Effector memory CD4-positive, alpha-beta T cell (primary cell): ENCODE data around the gene FOXP4.

Experiments
- DNase-seq, 3 donors: peaks; one replicate each; pipeline ENCODE4 v3.0.0-alpha.2; 2020
- H3K27ac ChIP-seq: 2 replicates; pipeline ENCODE4 v1.7.0; 2013; ENCODE audit warnings: mild to moderate bottlenecking, low read length, moderate library complexity; ENCODE audit not compliant: insufficient read depth, poor library complexity, severe bottlenecking
- H3K27me3 ChIP-seq: replicated peaks from 2 replicates; pipeline ENCODE4 v1.7.0; 2013; ENCODE audit warnings: mild to moderate bottlenecking, low read length; ENCODE audit not compliant: insufficient read depth, control insufficient read depth, poor library complexity, severe bottlenecking
- H3K36me3 ChIP-seq: 2 replicates; pipeline ENCODE4 v1.7.0; 2013; ENCODE audit warnings: mild to moderate bottlenecking, low read length, moderate library complexity; ENCODE audit not compliant: control insufficient read depth, insufficient read depth
- H3K4me1 ChIP-seq: 2 replicates; pipeline ENCODE4 v1.7.0; 2013; ENCODE audit warnings: low read length, mild to moderate bottlenecking; ENCODE audit not compliant: control insufficient read depth, insufficient read depth, poor library complexity, severe bottlenecking
- H3K4me3 ChIP-seq: 2 replicates; pipeline ENCODE4 v1.7.0; 2013; ENCODE audit warnings: low read length, low read depth, mild to moderate bottlenecking; ENCODE audit not compliant: insufficient read depth, poor library complexity, severe bottlenecking
- H3K9me3 ChIP-seq: 2 replicates; pipeline ENCODE4 v1.7.0; 2013; ENCODE audit warnings: mild to moderate bottlenecking, low read length, moderate library complexity; ENCODE audit not compliant: control insufficient read depth

Gene FOXP4

DNA sequence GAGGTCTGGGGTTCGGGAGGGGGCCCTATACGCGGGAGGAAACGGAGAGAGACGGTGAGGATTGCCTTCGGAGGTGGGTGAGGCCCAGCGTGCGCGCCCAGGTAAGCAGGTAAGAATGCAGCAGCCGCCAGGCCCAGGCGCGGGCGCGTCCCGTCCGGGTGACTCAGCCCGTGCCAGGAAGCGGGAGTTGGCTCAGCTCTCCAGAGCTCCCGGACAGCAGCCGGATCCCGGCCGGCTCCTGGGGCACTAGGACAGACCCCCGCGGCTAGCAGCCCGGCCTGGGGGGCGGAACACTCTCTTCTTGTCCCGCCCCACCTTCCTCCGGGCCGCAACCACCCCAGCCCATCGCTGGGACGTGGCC, 90.6 kb downstream of the FOXP4 start:
- no peak for DNase-seq
- Histone ChIP-seq H3K4me1 (peaks cover 15% of the 10 kb centered on the region), H3K27ac (no peak overlapping the region), H3K36me3 (no peaks in the 10 kb centered on the region), H3K4me3 (no peak overlapping the region), H3K27me3 (peaks cover 16% of the 10 kb centered on the region), H3K9me3 (no peaks in the 10 kb centered on the region)

GRCh38 chr6:41637194-41638001, 91.2 kb downstream of the FOXP4 start:
- Histone ChIP-seq H3K4me3 (peak overlapping the region; percentile 25), H3K4me1 (peaks cover 15% of the 10 kb centered on the region), H3K27ac (no peak overlapping the region), H3K36me3 (no peaks in the 10 kb centered on the region), H3K27me3 (peaks cover 16% of the 10 kb centered on the region), H3K9me3 (no peaks in the 10 kb centered on the region)
- DNase-seq: no peak

DNA sequence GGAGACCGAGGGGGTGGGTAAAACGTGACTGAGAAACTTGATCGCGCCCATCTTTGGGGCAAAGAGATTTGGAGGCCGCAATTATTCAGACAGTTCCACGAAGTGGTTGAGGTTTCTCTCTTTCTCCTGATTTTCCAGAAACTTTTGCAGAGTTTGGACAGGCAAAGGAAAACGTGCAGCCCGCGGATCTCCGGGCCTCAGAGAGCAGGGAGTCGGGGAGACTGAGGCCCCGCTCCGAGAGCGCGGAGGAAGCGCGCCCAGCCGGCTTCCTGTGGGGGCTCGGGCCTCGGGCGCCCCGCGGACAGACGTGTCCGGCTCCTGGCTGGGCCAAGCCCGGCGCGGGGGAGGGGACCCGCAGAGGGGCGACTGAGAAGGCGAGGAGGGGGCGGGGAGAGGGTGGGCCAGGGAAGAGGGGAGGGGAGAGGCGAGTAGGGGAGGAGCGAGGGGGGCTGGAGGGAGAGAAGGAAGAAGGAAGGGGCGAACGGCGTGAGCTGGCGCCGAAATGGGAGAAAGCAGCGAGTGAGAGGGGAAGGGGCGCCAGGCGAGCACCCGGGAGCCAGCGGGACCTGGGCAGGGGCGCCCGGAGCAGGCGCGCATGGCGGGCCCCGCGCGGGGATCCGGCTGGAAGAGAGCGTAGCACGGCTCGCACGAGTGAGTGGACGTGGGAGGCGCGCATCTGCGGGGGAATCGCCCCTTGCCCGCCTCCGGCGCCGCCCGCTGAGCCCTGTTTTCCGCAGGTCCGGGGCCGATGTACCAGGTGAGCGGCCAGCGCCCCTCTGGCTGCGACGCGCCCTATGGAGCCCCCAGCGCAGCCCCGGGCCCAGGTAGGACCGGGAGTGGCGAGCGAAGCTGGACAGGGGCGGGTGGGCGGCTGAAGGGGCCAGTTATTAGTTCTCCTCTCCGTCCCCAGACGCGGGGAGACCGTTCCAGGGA, 92.1 kb downstream of the FOXP4 start, which contains the start of gene MDFI:
MDFI (plus strand) TSS at position 467 of the 933 bp plus-strand sequence; CDS start at position 749, 282 bp downstream.
- Histone ChIP-seq H3K4me3 (peak within 1 kb of the TSS; percentile 25), H3K36me3 (no peaks in the 10 kb centered on the region), H3K4me1 (peaks cover 15% of the 10 kb centered on the region), H3K27me3 (peaks cover 16% of the 10 kb centered on the region), H3K27ac (no peak within 1 kb of the TSS), H3K9me3 (no peaks in the 10 kb centered on the region)
- DNase-seq: no peak

GRCh38 chr6:41638935-41639808, 93.0 kb downstream of the FOXP4 start:
- no peak overlapping the region for H3K4me3 ChIP-seq
- DNase-seq: no peak
- peaks cover 15% of the 10 kb centered on the region for H3K4me1 ChIP-seq
- no peaks in the 10 kb centered on the region for H3K9me3 ChIP-seq
- no peak overlapping the region for H3K27ac ChIP-seq
- peaks cover 16% of the 10 kb centered on the region for H3K27me3 ChIP-seq
- H3K36me3 ChIP-seq: no peaks in the 10 kb centered on the region

GRCh38 chr6:41639809-41640371, 93.7 kb downstream of the FOXP4 start:
- Histone ChIP-seq H3K27ac (no peak overlapping the region), H3K4me1 (peaks cover 15% of the 10 kb centered on the region), H3K9me3 (no peaks in the 10 kb centered on the region), H3K4me3 (no peak overlapping the region), H3K36me3 (no peaks in the 10 kb centered on the region), H3K27me3 (peaks cover 16% of the 10 kb centered on the region)
- DNase-seq: no peak

DNA sequence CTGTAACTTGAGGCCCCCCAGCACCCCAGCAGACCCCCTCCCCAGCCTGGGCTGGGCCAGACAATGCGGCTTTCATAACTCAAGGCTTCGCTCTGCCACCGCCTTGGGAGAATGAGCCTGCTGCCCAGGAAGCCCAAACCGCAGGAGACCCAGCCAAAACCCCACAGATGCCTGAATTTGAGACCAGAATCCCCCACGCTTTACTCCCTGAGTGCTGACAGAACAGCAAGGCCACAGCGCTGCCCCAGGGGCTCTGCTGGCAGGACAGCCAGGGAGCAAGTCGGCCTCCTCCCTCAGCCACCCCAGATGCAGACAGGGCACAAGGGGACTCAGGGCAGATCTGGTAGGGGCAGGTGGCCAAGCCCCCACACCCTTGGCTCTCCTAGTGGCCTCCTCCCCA, 94.2 kb downstream of the FOXP4 start:
- Histone ChIP-seq H3K9me3 (no peaks in the 10 kb centered on the region), H3K27ac (no peak overlapping the region), H3K4me3 (no peak overlapping the region), H3K36me3 (no peaks in the 10 kb centered on the region), H3K4me1 (peaks cover 15% of the 10 kb centered on the region), H3K27me3 (peaks cover 16% of the 10 kb centered on the region)
- DNase-seq: no peak

DNA sequence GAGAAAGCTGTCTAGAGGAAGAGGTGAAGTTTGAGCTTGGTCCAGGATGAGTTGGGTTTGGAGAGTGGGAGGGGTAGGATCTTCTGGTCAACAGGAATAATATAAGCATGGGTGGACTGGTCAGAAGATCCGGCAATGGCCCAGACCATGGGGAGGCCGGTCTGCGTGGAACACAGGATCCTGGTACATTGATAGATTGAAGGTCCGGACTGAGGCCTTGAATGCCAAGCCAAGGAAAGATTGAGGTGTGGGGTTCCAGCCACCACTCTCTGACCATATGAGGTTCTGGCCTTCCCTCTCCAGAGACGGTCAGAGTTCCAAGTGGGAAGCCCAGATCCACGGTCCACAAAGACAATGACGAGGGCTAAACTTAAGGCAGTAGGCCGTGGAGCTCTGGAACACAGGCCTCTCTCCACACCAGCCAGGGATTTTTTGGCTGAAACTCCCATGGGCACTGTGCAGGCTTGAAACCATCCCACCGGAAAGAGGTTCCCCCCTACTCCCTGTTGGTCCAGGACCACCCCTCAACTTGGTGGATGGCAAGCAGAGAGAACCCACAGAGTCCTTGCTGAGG, 95.3 kb downstream of the FOXP4 start:
- DNase-seq: no peak
- Histone ChIP-seq H3K27ac (no peak overlapping the region), H3K9me3 (no peaks in the 10 kb centered on the region), H3K4me3 (no peak overlapping the region), H3K36me3 (no peaks in the 10 kb centered on the region), H3K27me3 (peaks cover 16% of the 10 kb centered on the region), H3K4me1 (peaks cover 15% of the 10 kb centered on the region)

- Histone ChIP-seq H3K4me1 (peaks cover 14% of the 10 kb centered on the region), H3K4me3 (no peak overlapping the region), H3K27ac (no peak overlapping the region), H3K9me3 (no peaks in the 10 kb centered on the region), H3K27me3 (peaks cover 14% of the 10 kb centered on the region), H3K36me3 (no peaks in the 10 kb centered on the region)
- no peak for DNase-seq
These were observed 96.1 kb downstream of the FOXP4 start for GRCh38 chr6:41642090-41642959.
